ENCODE results near the gene QSER1. TPM values are rescaled to one million over a fixed set of nuclear protein-coding genes. Genes with fewer than 3 reads are reported as not detected.
"Not testable (repeated sequence)": the region's sequence is repeated elsewhere in the genome, so short reads cannot be mapped to it uniquely, and the experiment has no call there.

Gene QSER1
- total and polyA plus RNA-seq, 7 experiments from 2014 or later, result 1.6 to 16.9 (median 13.5) TPM

- Mint-ChIP-seq H3K9me3 (peaks cover 0 to 2% (median 0%) of the 10 kb centered on the region in 11 donors), H3K4me3 (no peak overlapping the region), H3K36me3 (peaks cover 32 to 72% (median 63%) of the 10 kb centered on the region in 5 donors), H3K4me1 (peaks cover 4 to 22% (median 12%) of the 10 kb centered on the region in 7 donors), H3K27me3 (no peaks in the 10 kb centered on the region), H3K27ac (no peak overlapping the region)
- ChIA-PET POLR2A (no interaction called here), CTCF (no interaction called here)
- Histone ChIP-seq H3K27me3 (ENCODE audit: control insufficient read depth in 2 of 2, insufficient read depth in 2 of 2, low read length in 2 of 2) (no peaks in the 10 kb centered on the region), H3K36me3 (ENCODE audit: control insufficient read depth in 2 of 3, insufficient read depth in 3 of 3, low read length in 3 of 3) (peaks cover 8 to 32% (median 13%) of the 10 kb centered on the region in 3 experiments), H3K4me1 (ENCODE audit: control insufficient read depth in 2 of 2, insufficient read depth in 2 of 2, low read length in 2 of 2) (no peaks in the 10 kb centered on the region), H3K9me3 (ENCODE audit: control insufficient read depth in 2 of 3, low read length in 3 of 3) (no peaks in the 10 kb centered on the region), H3K4me3 (ENCODE audit: low read length) (no peak overlapping the region), H3K27ac (ENCODE audit: low read depth, low read length) (no peak overlapping the region)
- DNase-seq (no peak), ATAC-seq (no peak)
- intact Hi-C loops (cut with micrococcal nuclease), result no loop called here
Observed at GRCh38 chr11:32935462-32936029, 42.9 kb downstream of the QSER1 start.

- peaks cover 4 to 23% (median 12%) of the 10 kb centered on the region in 7 donors for H3K4me1 Mint-ChIP-seq
- H3K27ac Mint-ChIP-seq; H3K27me3 Mint-ChIP-seq; intact Hi-C loops (cut with micrococcal nuclease); H3K9me3 ChIP-seq (ENCODE audit: control insufficient read depth in 2 of 3, low read length in 3 of 3); H3K9me3 Mint-ChIP-seq; H3K4me3 ChIP-seq (ENCODE audit: low read length); H3K27me3 ChIP-seq (ENCODE audit: control insufficient read depth in 2 of 2, insufficient read depth in 2 of 2, low read length in 2 of 2); H3K4me1 ChIP-seq (ENCODE audit: control insufficient read depth in 2 of 2, insufficient read depth in 2 of 2, low read length in 2 of 2); H3K27ac ChIP-seq (ENCODE audit: low read depth, low read length); ATAC-seq; DNase-seq; H3K4me3 Mint-ChIP-seq: not testable (repeated sequence)
- ChIA-PET CTCF (interaction anchor here (0.6 kb wide), 1 partner anchor 16 kb away, joined by 3 read pairs; no protein-coding TSS in a partner anchor), POLR2A (interaction anchor here (0.6 to 0.8 kb wide), 2 partner anchors 42 to 62 kb away, joined by 3 read pairs; no protein-coding TSS in a partner anchor)
- H3K36me3 ChIP-seq (ENCODE audit: control insufficient read depth in 2 of 3, insufficient read depth in 3 of 3, low read length in 3 of 3), result peaks cover 8 to 32% (median 13%) of the 10 kb centered on the region in 3 experiments
- H3K36me3 Mint-ChIP-seq, result peaks cover 32 to 77% (median 66%) of the 10 kb centered on the region in 5 donors
Observed at GRCh38 chr11:32936178-32936577, 43.6 kb downstream of the QSER1 start.

- H3K9me3 ChIP-seq (ENCODE audit: control insufficient read depth in 2 of 3, low read length in 3 of 3); H3K27ac ChIP-seq (ENCODE audit: low read depth, low read length); H3K27me3 ChIP-seq (ENCODE audit: control insufficient read depth in 2 of 2, insufficient read depth in 2 of 2, low read length in 2 of 2); H3K9me3 Mint-ChIP-seq; ATAC-seq; DNase-seq; H3K27me3 Mint-ChIP-seq; POLR2A ChIA-PET; CTCF ChIA-PET; H3K4me3 Mint-ChIP-seq; H3K4me1 ChIP-seq (ENCODE audit: control insufficient read depth in 2 of 2, insufficient read depth in 2 of 2, low read length in 2 of 2); intact Hi-C loops (cut with micrococcal nuclease); H3K27ac Mint-ChIP-seq; H3K4me3 ChIP-seq (ENCODE audit: low read length): not testable (repeated sequence)
- Mint-ChIP-seq H3K36me3 (peaks cover 25 to 68% (median 57%) of the 10 kb centered on the region in 5 donors), H3K4me1 (peaks cover 4 to 23% (median 12%) of the 10 kb centered on the region in 7 donors)
- H3K36me3 ChIP-seq (ENCODE audit: control insufficient read depth in 2 of 3, insufficient read depth in 3 of 3, low read length in 3 of 3), result peaks cover 1 to 24% (median 3%) of the 10 kb centered on the region in 3 experiments
Observed at GRCh38 chr11:32937283-32937682, 44.7 kb downstream of the QSER1 start.

- H3K27me3 ChIP-seq (ENCODE audit: control insufficient read depth in 2 of 2, insufficient read depth in 2 of 2, low read length in 2 of 2), result no peaks in the 10 kb centered on the region
- no peak overlapping the region for H3K4me3 ChIP-seq (ENCODE audit: low read length)
- H3K27ac Mint-ChIP-seq, result peak overlapping the region in 1 of 9 donors; percentile 28
- no peaks in the 10 kb centered on the region for H3K9me3 ChIP-seq (ENCODE audit: control insufficient read depth in 2 of 3, low read length in 3 of 3)
- no peak overlapping the region for H3K27ac ChIP-seq (ENCODE audit: low read depth, low read length)
- no peak overlapping the region for H3K4me3 Mint-ChIP-seq
- peaks cover 0 to 2% (median 0%) of the 10 kb centered on the region in 11 donors for H3K9me3 Mint-ChIP-seq
- POLR2A ChIA-PET, result no interaction called here
- peaks cover 0 to 6% (median 0%) of the 10 kb centered on the region in 3 experiments for H3K36me3 ChIP-seq (ENCODE audit: control insufficient read depth in 2 of 3, insufficient read depth in 3 of 3, low read length in 3 of 3)
- H3K4me1 Mint-ChIP-seq, result peaks cover 6 to 23% (median 12%) of the 10 kb centered on the region in 7 donors
- ATAC-seq (no peak), DNase-seq (no peak)
- H3K36me3 Mint-ChIP-seq, result peaks cover 11 to 50% (median 40%) of the 10 kb centered on the region in 5 donors
- intact Hi-C loops (cut with micrococcal nuclease), result no loop called here
- CTCF ChIA-PET, result interaction anchor here (0.6 kb wide), 1 partner anchor 13 kb away, joined by 3 read pairs; no protein-coding TSS in a partner anchor
- H3K4me1 ChIP-seq (ENCODE audit: control insufficient read depth in 2 of 2, insufficient read depth in 2 of 2, low read length in 2 of 2), result no peaks in the 10 kb centered on the region
- H3K27me3 Mint-ChIP-seq, result no peaks in the 10 kb centered on the region
Observed at GRCh38 chr11:32939046-32939445, 46.4 kb downstream of the QSER1 start.

- H3K27ac ChIP-seq (ENCODE audit: low read depth, low read length), result no peak overlapping the region
- Mint-ChIP-seq H3K36me3 (peaks cover 6 to 42% (median 32%) of the 10 kb centered on the region in 5 donors), H3K4me3 (no peak overlapping the region), H3K9me3 (peaks cover 0 to 2% (median 0%) of the 10 kb centered on the region in 11 donors), H3K27ac (peak overlapping the region in 1 of 9 donors; percentile 28), H3K4me1 (peaks cover 6 to 23% (median 12%) of the 10 kb centered on the region in 7 donors), H3K27me3 (no peaks in the 10 kb centered on the region)
- H3K9me3 ChIP-seq (ENCODE audit: control insufficient read depth in 2 of 3, low read length in 3 of 3), result no peaks in the 10 kb centered on the region
- ChIA-PET CTCF (interaction anchor here (0.6 kb wide), 1 partner anchor 14 kb away, joined by 3 read pairs; no protein-coding TSS in a partner anchor), POLR2A (no interaction called here)
- ATAC-seq (no peak), DNase-seq (no peak)
- H3K4me3 ChIP-seq (ENCODE audit: low read length), result no peak overlapping the region
- no peaks in the 10 kb centered on the region for H3K36me3 ChIP-seq (ENCODE audit: control insufficient read depth in 2 of 3, insufficient read depth in 3 of 3, low read length in 3 of 3)
- H3K27me3 ChIP-seq (ENCODE audit: control insufficient read depth in 2 of 2, insufficient read depth in 2 of 2, low read length in 2 of 2), result no peaks in the 10 kb centered on the region
- intact Hi-C loops (cut with micrococcal nuclease), result no loop called here
- H3K4me1 ChIP-seq (ENCODE audit: control insufficient read depth in 2 of 2, insufficient read depth in 2 of 2, low read length in 2 of 2), result no peaks in the 10 kb centered on the region
Observed at GRCh38 chr11:32939866-32940265, 47.3 kb downstream of the QSER1 start.

- Mint-ChIP-seq H3K4me3 (no peak overlapping the region), H3K9me3 (peaks cover 0 to 2% (median 0%) of the 10 kb centered on the region in 11 donors), H3K27me3 (no peaks in the 10 kb centered on the region), H3K4me1 (peaks cover 6 to 23% (median 12%) of the 10 kb centered on the region in 7 donors), H3K27ac (no peak overlapping the region), H3K36me3 (peaks cover 6 to 39% (median 29%) of the 10 kb centered on the region in 5 donors)
- no peaks in the 10 kb centered on the region for H3K4me1 ChIP-seq (ENCODE audit: control insufficient read depth in 2 of 2, insufficient read depth in 2 of 2, low read length in 2 of 2)
- no peaks in the 10 kb centered on the region for H3K9me3 ChIP-seq (ENCODE audit: control insufficient read depth in 2 of 3, low read length in 3 of 3)
- no peak overlapping the region for H3K27ac ChIP-seq (ENCODE audit: low read depth, low read length)
- ATAC-seq (no peak), DNase-seq (no peak)
- ChIA-PET POLR2A (no interaction called here), CTCF (interaction anchor here (0.6 kb wide), 1 partner anchor 125 kb away, joined by 3 read pairs; no protein-coding TSS in a partner anchor)
- H3K27me3 ChIP-seq (ENCODE audit: control insufficient read depth in 2 of 2, insufficient read depth in 2 of 2, low read length in 2 of 2), result no peaks in the 10 kb centered on the region
- H3K4me3 ChIP-seq (ENCODE audit: low read length), result no peak overlapping the region
- intact Hi-C loops (cut with micrococcal nuclease), result no loop called here
- H3K36me3 ChIP-seq (ENCODE audit: control insufficient read depth in 2 of 3, insufficient read depth in 3 of 3, low read length in 3 of 3), result no peaks in the 10 kb centered on the region
Observed at GRCh38 chr11:32940865-32941264, 48.3 kb downstream of the QSER1 start.

GRCh38 chr11:32947978-32948377 is 55.4 kb downstream of the QSER1 start:
- DNase-seq (no peak), ATAC-seq (no peak)
- Mint-ChIP-seq H3K9me3 (peaks cover 0 to 15% (median 6%) of the 10 kb centered on the region in 11 donors), H3K4me3 (no peak overlapping the region), H3K36me3 (peaks cover 0 to 20% (median 17%) of the 10 kb centered on the region in 5 donors), H3K27ac (no peak overlapping the region), H3K4me1 (peaks cover 0 to 1% (median 0%) of the 10 kb centered on the region in 7 donors), H3K27me3 (no peaks in the 10 kb centered on the region)
- Histone ChIP-seq H3K9me3 (ENCODE audit: control insufficient read depth in 2 of 3, low read length in 3 of 3) (peaks cover 0 to 5% (median 0%) of the 10 kb centered on the region in 3 experiments), H3K4me1 (ENCODE audit: control insufficient read depth in 2 of 2, insufficient read depth in 2 of 2, low read length in 2 of 2) (no peaks in the 10 kb centered on the region), H3K27ac (ENCODE audit: low read depth, low read length) (no peak overlapping the region), H3K36me3 (ENCODE audit: control insufficient read depth in 2 of 3, insufficient read depth in 3 of 3, low read length in 3 of 3) (no peaks in the 10 kb centered on the region), H3K27me3 (ENCODE audit: control insufficient read depth in 2 of 2, insufficient read depth in 2 of 2, low read length in 2 of 2) (no peaks in the 10 kb centered on the region), H3K4me3 (ENCODE audit: low read length) (no peak overlapping the region)
- intact Hi-C loops (cut with micrococcal nuclease), result no loop called here
- POLR2A ChIA-PET, result no interaction called here
- CTCF ChIA-PET, result no interaction called here

All from naive thymus-derived CD4-positive, alpha-beta T cell (primary cell).